CD4-positive, alpha-beta T cell (primary cell): ENCODE results near the gene WRNIP1. TPM values are rescaled to one million over a fixed set of nuclear protein-coding genes. Genes with fewer than 3 reads are reported as not detected.

Source experiments
- ATAC-seq: fragments of 200-7000 bp; cut with Tn5 transposase; one replicate; pipeline ENCODE4 v1.10.0; 2022; ENCODE audit warnings: mild to moderate bottlenecking; ENCODE audit not compliant: poor library complexity
- CTCF ChIA-PET: fragments of 350-600 bp; sonication (Branson Sonifier 250); formaldehyde crosslinking; loops from one replicate; lab custom pipeline; 2021; ENCODE audit warnings: antibody characterized with exemption, inconsistent platforms; lab: Charles Lee
- POLR2A ChIA-PET: fragments of 350-600 bp; sonication (Branson Sonifier 250); formaldehyde crosslinking; loops from one replicate; lab custom pipeline; 2021; ENCODE audit warnings: antibody characterized with exemption, inconsistent platforms; lab: Charles Lee
- DNase-seq, 14 experiments: peaks; one replicate each; pipeline ENCODE4 v3.0.0-alpha.2; 2013 to 2020; ENCODE audit warnings: mixed read lengths in 2 of 14
- H3K27ac ChIP-seq, 2 donors: one replicate each; pipeline versions ENCODE4 v1.5.1 to v1.7.0; 2013; ENCODE audit warnings: low read length in 2 of 2, low read depth in 1 of 2, mild to moderate bottlenecking in 1 of 2
- H3K27me3 ChIP-seq, 2 experiments: 1 replicate in 1 of 2; 2 replicates in 1 of 2; pipeline versions ENCODE4 v1.6.1 to v1.7.0; 2013; ENCODE audit warnings: low read length in 2 of 2, control low read depth in 1 of 2, mild to moderate bottlenecking in 1 of 2, moderate library complexity in 1 of 2; ENCODE audit not compliant: insufficient read depth in 2 of 2, control insufficient read depth in 1 of 2
- H3K36me3 ChIP-seq: one replicate; pipeline ENCODE4 v1.6.1; 2013; ENCODE audit warnings: low read length, control low read depth; ENCODE audit not compliant: insufficient read depth
- H3K4me1 ChIP-seq: one replicate; pipeline ENCODE4 v1.6.1; 2013; ENCODE audit warnings: low read length, control low read depth; ENCODE audit not compliant: insufficient read depth
- H3K4me3 ChIP-seq: one replicate; pipeline ENCODE4 v1.5.1; 2013; ENCODE audit warnings: mild to moderate bottlenecking, low read length, moderate library complexity
- H3K9me3 ChIP-seq, 2 experiments: 1 replicate in 1 of 2; 2 replicates in 1 of 2; pipeline versions ENCODE4 v1.6.1 to v1.7.0; 2013; ENCODE audit warnings: low read length in 2 of 2, mild to moderate bottlenecking in 2 of 2, control low read depth in 1 of 2, moderate library complexity in 1 of 2; ENCODE audit not compliant: control insufficient read depth in 1 of 2, insufficient read depth in 1 of 2
- H3K27ac Mint-ChIP-seq: one replicate; pipeline ENCODE4 v1.8.0; 2020; ENCODE audit warnings: mixed read lengths
- H3K27me3 Mint-ChIP-seq: one replicate; pipeline ENCODE4 v1.8.0; 2021; ENCODE audit warnings: mixed read lengths
- H3K36me3 Mint-ChIP-seq: one replicate; pipeline ENCODE4 v1.8.0; 2021; ENCODE audit warnings: low read depth, mixed read lengths
- H3K4me1 Mint-ChIP-seq: one replicate; pipeline ENCODE4 v1.8.0; 2021; ENCODE audit warnings: low read depth, mixed read lengths
- H3K4me3 Mint-ChIP-seq: one replicate; pipeline ENCODE4 v1.8.0; 2020; ENCODE audit warnings: mild to moderate bottlenecking, mixed read lengths
- H3K9me3 Mint-ChIP-seq: one replicate; pipeline ENCODE4 v1.8.0; 2020; ENCODE audit warnings: mixed read lengths
- CTCF ChIP-seq: fragments of 200-600 bp; IDR thresholded peaks from one replicate; pipeline ENCODE4 v1.8.0; 2022; ENCODE audit warnings: antibody characterized with exemption, mild to moderate bottlenecking
- intact Hi-C, 2 experiments: fragments of 100-400 bp; cut with DNase I in 1 of 2; cut with micrococcal nuclease in 1 of 2; formaldehyde crosslinking; loops; one replicate each; pipeline versions ENCODE4 v1.15.1 to v1.9.0; 2023 to 2025; cut with DNase I, micrococcal nuclease
- total RNA-seq, 174 experiments: library from RNA in 2 of 174; stranded (reverse) in 2 of 174; gene quantifications; one replicate each; pipeline ENCODE4 v1.2.3 and lab custom pipeline; 2021 to 2026

Gene WRNIP1
- total RNA-seq, 2 experiments from 2014 or later = 22.4 to 25.2 TPM

GRCh38 chr6:2803731-2804429, 38.7 kb downstream of the WRNIP1 start:
- no peak for DNase-seq
- no peak for ATAC-seq
- CTCF ChIA-PET = no interaction called here

DNA sequence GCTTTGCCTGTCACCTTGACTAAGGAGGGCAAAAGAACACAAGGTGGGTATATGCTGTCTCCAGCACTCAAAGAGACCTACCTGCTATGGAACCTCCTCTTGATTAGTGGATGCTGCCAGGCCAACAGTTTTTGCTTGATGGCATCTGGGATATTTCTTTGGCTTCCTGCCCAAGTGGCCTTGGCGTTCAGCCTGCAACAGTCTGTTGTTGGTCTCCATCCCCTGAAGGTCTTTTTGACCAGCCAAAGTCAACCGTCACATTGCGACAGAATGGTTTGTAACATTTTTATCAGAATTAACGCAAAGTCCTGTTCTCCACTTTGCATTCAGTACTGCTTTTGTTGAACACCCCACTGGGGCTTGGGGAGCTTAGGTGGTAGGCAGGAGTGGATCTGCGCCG, 39.3 kb downstream of the WRNIP1 start:
- Histone ChIP-seq H3K27ac (no peak overlapping the region), H3K9me3 (peaks cover 0 to 4% of the 10 kb centered on the region in 2 experiments), H3K4me1 (peaks cover 1% of the 10 kb centered on the region), H3K4me3 (no peak overlapping the region), H3K36me3 (no peaks in the 10 kb centered on the region), H3K27me3 (no peaks in the 10 kb centered on the region)
- DNase-seq = no peak
- no peak overlapping the region for H3K4me3 Mint-ChIP-seq
- ChIA-PET POLR2A (no interaction called here), CTCF (no interaction called here)
- ATAC-seq = no peak
- H3K27ac Mint-ChIP-seq = no peak overlapping the region
- H3K9me3 Mint-ChIP-seq = no peaks in the 10 kb centered on the region
- intact Hi-C loops = no loop called here
- no peaks in the 10 kb centered on the region for H3K36me3 Mint-ChIP-seq
- H3K27me3 Mint-ChIP-seq = no peaks in the 10 kb centered on the region
- no peak for TF ChIP-seq CTCF
- H3K4me1 Mint-ChIP-seq = peaks cover 5% of the 10 kb centered on the region

More at GRCh38 chr6:2803731-2804429, 38.7 kb downstream of the WRNIP1 start:
- no peak for TF ChIP-seq CTCF
- Histone ChIP-seq H3K27ac (no peak overlapping the region), H3K9me3 (peaks cover 0 to 4% of the 10 kb centered on the region in 2 experiments), H3K36me3 (no peaks in the 10 kb centered on the region), H3K27me3 (no peaks in the 10 kb centered on the region), H3K4me1 (peaks cover 2% of the 10 kb centered on the region), H3K4me3 (no peak overlapping the region)
- no peak overlapping the region for H3K27ac Mint-ChIP-seq
- no peaks in the 10 kb centered on the region for H3K36me3 Mint-ChIP-seq
- peaks cover 8% of the 10 kb centered on the region for H3K4me1 Mint-ChIP-seq
- intact Hi-C loops = no loop called here
- POLR2A ChIA-PET = no interaction called here
- H3K27me3 Mint-ChIP-seq = no peaks in the 10 kb centered on the region
- no peaks in the 10 kb centered on the region for H3K9me3 Mint-ChIP-seq
- H3K4me3 Mint-ChIP-seq = no peak overlapping the region

- Mint-ChIP-seq H3K4me3 (no peak overlapping the region), H3K9me3 (no peaks in the 10 kb centered on the region), H3K36me3 (no peaks in the 10 kb centered on the region), H3K27ac (no peak overlapping the region), H3K4me1 (peaks cover under 1% of the 10 kb centered on the region), H3K27me3 (no peaks in the 10 kb centered on the region)
- DNase-seq (no peak), ATAC-seq (no peak)
- peaks cover 0 to 4% of the 10 kb centered on the region in 2 experiments for H3K9me3 ChIP-seq
- POLR2A ChIA-PET = no interaction called here
- H3K27me3 ChIP-seq = no peaks in the 10 kb centered on the region
- H3K4me3 ChIP-seq = no peak overlapping the region
- H3K4me1 ChIP-seq = peaks cover 5% of the 10 kb centered on the region
- H3K27ac ChIP-seq = no peak overlapping the region
- TF ChIP-seq CTCF = no peak
- intact Hi-C loops = no loop called here
- CTCF ChIA-PET = no interaction called here
- no peaks in the 10 kb centered on the region for H3K36me3 ChIP-seq
Observed at GRCh38 chr6:2805031-2805430, 39.8 kb downstream of the WRNIP1 start.
